ENCODE data around the gene TRIM33.
"Not testable (repeated sequence)": the region's sequence is repeated elsewhere in the genome, so short reads cannot be mapped to it uniquely, and the experiment has no call there.

The TRIM33 gene

DNA sequence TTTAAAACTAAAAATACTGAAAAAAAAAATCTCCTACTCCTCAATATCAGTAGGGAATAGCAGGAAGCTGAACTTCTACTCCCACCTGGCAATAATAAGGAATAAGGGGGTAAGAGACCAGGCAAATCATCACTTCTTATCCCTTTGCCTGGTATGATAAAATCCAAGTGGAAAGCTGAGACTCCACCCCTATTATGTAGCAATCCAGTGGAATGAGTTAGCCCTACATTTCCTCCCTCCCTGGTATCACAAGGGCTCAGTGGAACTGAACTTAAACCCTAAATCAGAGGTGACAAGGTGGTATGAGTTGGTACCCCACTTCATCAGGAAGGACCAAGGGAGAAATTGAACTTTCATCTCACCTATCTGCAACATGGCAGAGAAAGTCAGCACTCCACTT is 25.7 kb downstream of the TRIM33 start:
- TF ChIP-seq CTCF (IDR thresholded peaks at IDR 0.05; ENCODE audit: control extremely low read depth, extremely low read depth, low read depth, missing control alignments): no peak
- POLR2A ChIA-PET: no interaction called here
- CTCF ChIA-PET: no interaction called here
- no peak for DNase-seq (ENCODE audit: extremely low spot score)

GRCh38 chr1:114482585-114482984 is 28.4 kb downstream of the TRIM33 start:
- POLR2A ChIA-PET: no interaction called here
- CTCF ChIA-PET: interaction anchor here (1.0 kb wide), 1 partner anchor 9 kb away, joined by 3 read pairs; no protein-coding TSS in a partner anchor
- peak; percentile 51 for DNase-seq (ENCODE audit: extremely low spot score)
- no peak for TF ChIP-seq CTCF (IDR thresholded peaks at IDR 0.05; ENCODE audit: control extremely low read depth, extremely low read depth, low read depth, missing control alignments)

- CTCF ChIA-PET; DNase-seq (ENCODE audit: extremely low spot score); POLR2A ChIA-PET: not testable (repeated sequence)
Measured at GRCh38 chr1:114479636-114480035, 31.4 kb downstream of the TRIM33 start.

DNA sequence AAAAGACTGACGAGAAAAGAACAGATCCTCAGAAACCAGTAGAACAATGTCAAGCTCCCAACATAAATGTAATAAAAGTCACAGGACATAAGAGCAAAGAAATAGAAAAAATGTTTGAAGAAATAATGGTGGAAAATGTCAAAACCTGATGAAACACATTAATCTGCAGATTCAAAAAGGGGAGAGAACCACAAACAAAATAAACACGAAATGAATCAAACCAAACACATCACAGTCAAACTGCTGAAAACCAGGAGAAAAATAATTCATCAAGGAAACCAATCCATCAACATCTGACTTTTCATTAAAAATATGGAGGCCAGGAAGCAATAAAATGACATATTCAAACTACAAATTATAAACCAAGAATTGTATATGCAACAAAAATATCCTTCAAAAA is 31.9 kb downstream of the TRIM33 start:
- ChIA-PET CTCF (no interaction called here), POLR2A (no interaction called here)
- DNase-seq (ENCODE audit: extremely low spot score): no peak
- TF ChIP-seq CTCF (IDR thresholded peaks at IDR 0.05; ENCODE audit: control extremely low read depth, extremely low read depth, low read depth, missing control alignments): no peak

- ChIA-PET POLR2A (no interaction called here), CTCF (interaction anchor here (1.1 kb wide), 1 partner anchor 8 kb away, joined by 3 read pairs; no protein-coding TSS in a partner anchor)
- no peak for TF ChIP-seq CTCF (IDR thresholded peaks at IDR 0.05; ENCODE audit: control extremely low read depth, extremely low read depth, low read depth, missing control alignments)
- DNase-seq (ENCODE audit: extremely low spot score): no peak
Measured at GRCh38 chr1:114473796-114474195, 37.2 kb downstream of the TRIM33 start.

DNA sequence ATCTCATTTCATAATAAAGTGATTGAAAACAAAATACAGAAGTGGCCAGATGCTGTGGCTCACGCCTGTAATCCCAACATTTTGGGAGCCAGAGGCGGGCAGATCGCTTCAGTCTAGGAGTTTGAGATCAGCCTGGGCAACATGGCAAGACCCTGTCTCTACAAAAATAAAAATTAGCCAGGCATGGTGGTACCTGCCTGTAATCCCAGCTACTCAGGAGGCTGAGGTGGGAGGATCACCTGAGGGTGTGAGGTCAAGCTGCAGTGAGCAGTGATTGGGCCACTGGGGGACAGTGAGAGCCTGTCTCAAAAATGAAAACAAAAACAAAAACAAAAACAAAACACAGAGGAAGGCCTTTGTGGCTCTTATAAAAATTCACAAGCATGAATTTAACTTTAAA is 38.6 kb downstream of the TRIM33 start:
- POLR2A ChIA-PET: no interaction called here
- CTCF ChIA-PET: no interaction called here
- TF ChIP-seq CTCF (IDR thresholded peaks at IDR 0.05; ENCODE audit: control extremely low read depth, extremely low read depth, low read depth, missing control alignments): no peak
- DNase-seq (ENCODE audit: extremely low spot score): no peak

DNA sequence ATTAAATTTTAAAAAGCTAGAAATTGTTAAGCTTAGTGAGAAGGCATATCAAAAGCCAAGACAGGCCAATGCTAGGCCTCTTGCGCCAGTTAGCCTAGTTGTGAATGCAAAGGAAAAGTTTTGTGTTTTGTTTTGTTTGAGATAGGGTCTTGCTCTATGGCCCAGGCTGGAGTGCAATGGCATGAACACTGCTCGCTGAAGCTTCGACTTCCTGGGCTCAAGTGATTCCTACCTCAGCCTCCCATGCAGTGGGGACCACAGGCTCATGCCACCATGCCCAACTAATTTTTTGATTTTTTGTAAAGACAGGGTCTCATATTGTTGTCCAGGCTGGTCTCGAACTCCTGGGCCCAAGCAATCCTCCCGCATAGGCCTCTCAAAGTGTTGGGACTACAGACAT is 40.3 kb downstream of the TRIM33 start:
- DNase-seq (ENCODE audit: extremely low spot score): no peak
- ChIA-PET CTCF (interaction anchor here (1.6 kb wide), 2 partner anchors 14 to 40 kb away, joined by 3 to 6 read pairs; partner anchors contain the start of gene TRIM33), POLR2A (no interaction called here)
- TF ChIP-seq CTCF (IDR thresholded peaks at IDR 0.05; ENCODE audit: control extremely low read depth, extremely low read depth, low read depth, missing control alignments): no peak
